ENCODE data around the gene PAPSS1. TPM values are rescaled to one million over a fixed set of nuclear protein-coding genes. Genes with fewer than 3 reads are reported as not detected.

PAPSS1 gene
- total RNA-seq, 2 donors from 2014 or later, result 128 to 164 TPM

DNA sequence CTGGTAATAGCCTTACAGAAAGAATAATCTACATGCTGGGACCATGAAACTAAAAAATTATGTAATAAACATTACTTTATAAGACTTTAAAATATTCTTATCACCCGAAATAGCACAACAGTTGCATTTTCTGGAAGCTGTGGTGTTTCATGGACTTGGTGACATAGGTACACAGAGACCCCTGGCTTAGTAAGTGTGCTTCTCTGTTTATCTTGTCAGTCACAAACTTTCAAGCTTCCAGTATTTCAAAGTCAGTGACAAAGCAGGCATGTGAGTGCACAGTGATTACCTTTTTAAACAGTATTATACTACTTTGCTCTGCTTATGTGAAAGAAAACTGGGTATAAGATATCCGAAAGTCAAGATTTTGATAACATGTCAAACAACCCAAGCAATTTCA lies 84.3 kb downstream of the PAPSS1 start:
- H3K27ac Mint-ChIP-seq, result no peak overlapping the region
- H3K9ac ChIP-seq (ENCODE audit: extremely low read depth, low read length, poor library complexity, severe bottlenecking), result no peak overlapping the region
- H3K4me1 ChIP-seq (ENCODE audit: control insufficient read depth, insufficient read depth, low read length), result no peaks in the 10 kb centered on the region
- no peaks in the 10 kb centered on the region for H3K27me3 ChIP-seq (ENCODE audit: control insufficient read depth, insufficient read depth, low read length, poor library complexity, severe bottlenecking)
- DNase-seq, result no peak
- H3K4me1 Mint-ChIP-seq, result no peaks in the 10 kb centered on the region
- H3K27me3 Mint-ChIP-seq (ENCODE audit: insufficient read depth), result no peaks in the 10 kb centered on the region
- H3K9me3 ChIP-seq (ENCODE audit: control insufficient read depth, low read length), result no peaks in the 10 kb centered on the region
- WGBS, 2 experiments (ENCODE audit: insufficient coverage in 1 of 2, insufficient read length in 1 of 2), result 94 to 100% methylated on average over 1 to 2 of the region's 2 CpGs
- H3K36me3 Mint-ChIP-seq (ENCODE audit: low read depth), result peaks cover 18% of the 10 kb centered on the region
- H3K9me3 Mint-ChIP-seq, result no peaks in the 10 kb centered on the region
- H3K36me3 ChIP-seq (ENCODE audit: control insufficient read depth, insufficient read depth, low read length), result peaks cover 18% of the 10 kb centered on the region
- TF ChIP-seq, protein P1, sequence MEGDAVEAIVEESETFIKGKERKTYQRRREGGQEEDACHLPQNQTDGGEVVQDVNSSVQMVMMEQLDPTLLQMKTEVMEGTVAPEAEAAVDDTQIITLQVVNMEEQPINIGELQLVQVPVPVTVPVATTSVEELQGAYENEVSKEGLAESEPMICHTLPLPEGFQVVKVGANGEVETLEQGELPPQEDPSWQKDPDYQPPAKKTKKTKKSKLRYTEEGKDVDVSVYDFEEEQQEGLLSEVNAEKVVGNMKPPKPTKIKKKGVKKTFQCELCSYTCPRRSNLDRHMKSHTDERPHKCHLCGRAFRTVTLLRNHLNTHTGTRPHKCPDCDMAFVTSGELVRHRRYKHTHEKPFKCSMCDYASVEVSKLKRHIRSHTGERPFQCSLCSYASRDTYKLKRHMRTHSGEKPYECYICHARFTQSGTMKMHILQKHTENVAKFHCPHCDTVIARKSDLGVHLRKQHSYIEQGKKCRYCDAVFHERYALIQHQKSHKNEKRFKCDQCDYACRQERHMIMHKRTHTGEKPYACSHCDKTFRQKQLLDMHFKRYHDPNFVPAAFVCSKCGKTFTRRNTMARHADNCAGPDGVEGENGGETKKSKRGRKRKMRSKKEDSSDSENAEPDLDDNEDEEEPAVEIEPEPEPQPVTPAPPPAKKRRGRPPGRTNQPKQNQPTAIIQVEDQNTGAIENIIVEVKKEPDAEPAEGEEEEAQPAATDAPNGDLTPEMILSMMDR (conservative IDR thresholded peaks at IDR 0.05), result no peak
- H3K4me3 ChIP-seq (ENCODE audit: low read length), result no peak overlapping the region
- no peak overlapping the region for H3K27ac ChIP-seq (ENCODE audit: low read depth, low read length)
- no peak overlapping the region for H3K4me3 Mint-ChIP-seq

DNA sequence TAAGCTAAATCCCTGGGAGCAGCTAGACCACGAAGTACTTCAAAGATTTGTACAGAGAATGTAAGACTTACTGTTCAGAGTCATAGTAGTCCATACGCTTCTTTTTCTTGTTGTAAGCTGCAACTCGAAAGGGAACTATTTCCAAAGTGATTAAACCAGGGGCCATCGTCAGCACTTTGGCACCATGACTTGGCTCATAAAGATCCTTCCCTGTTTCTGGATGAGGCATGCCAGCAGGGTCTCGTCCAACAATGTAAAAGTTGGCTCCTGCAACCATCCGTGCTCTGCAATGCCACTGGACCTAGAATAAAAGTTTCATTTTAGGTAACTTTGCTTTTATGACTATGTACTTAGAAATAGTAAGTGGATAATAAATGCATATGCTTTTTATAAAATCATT lies 88.5 kb downstream of the PAPSS1 start:
- WGBS, 2 experiments (ENCODE audit: insufficient coverage in 1 of 2, insufficient read length in 1 of 2), result 93 to 94% methylated on average over 5 to 6 of the region's 6 CpGs
- H3K36me3 Mint-ChIP-seq (ENCODE audit: low read depth), result peaks cover 35% of the 10 kb centered on the region
- Histone ChIP-seq H3K4me3 (ENCODE audit: low read length) (no peak overlapping the region), H3K36me3 (ENCODE audit: control insufficient read depth, insufficient read depth, low read length) (peaks cover 20% of the 10 kb centered on the region), H3K27ac (ENCODE audit: low read depth, low read length) (no peak overlapping the region), H3K4me1 (ENCODE audit: control insufficient read depth, insufficient read depth, low read length) (no peaks in the 10 kb centered on the region), H3K9me3 (ENCODE audit: control insufficient read depth, low read length) (no peaks in the 10 kb centered on the region), H3K27me3 (ENCODE audit: control insufficient read depth, insufficient read depth, low read length, poor library complexity, severe bottlenecking) (no peaks in the 10 kb centered on the region), H3K9ac (ENCODE audit: extremely low read depth, low read length, poor library complexity, severe bottlenecking) (no peak overlapping the region)
- no peak overlapping the region for H3K27ac Mint-ChIP-seq
- H3K9me3 Mint-ChIP-seq, result no peaks in the 10 kb centered on the region
- no peaks in the 10 kb centered on the region for H3K27me3 Mint-ChIP-seq (ENCODE audit: insufficient read depth)
- no peaks in the 10 kb centered on the region for H3K4me1 Mint-ChIP-seq
- no peak overlapping the region for H3K4me3 Mint-ChIP-seq
- DNase-seq, result no peak
- TF ChIP-seq, protein P1 (conservative IDR thresholded peaks at IDR 0.05), result no peak

DNA sequence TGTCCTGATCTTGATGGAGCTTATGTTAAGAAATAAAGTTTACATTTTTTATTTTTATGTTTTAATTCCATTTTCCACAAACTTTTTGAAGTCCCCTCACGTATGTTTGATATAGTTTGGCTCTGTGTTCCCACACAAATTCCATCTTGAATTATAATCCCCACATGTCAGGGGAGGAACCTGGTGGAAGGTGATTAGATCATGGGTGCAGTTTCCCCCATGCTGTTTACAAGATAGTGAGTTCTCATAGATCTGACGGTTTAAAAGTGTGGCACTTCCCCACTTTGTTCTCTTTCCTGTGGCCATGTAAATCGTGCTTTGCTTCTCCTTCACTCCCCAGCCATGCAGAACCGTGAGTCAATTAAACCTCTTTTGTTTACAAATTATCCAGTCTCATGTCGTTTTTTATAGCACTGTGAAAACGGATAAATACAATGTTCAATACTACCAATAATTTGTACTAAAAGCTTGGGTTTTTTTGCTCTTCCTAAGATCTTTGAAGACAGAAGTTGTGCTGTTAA lies 89.8 kb downstream of the PAPSS1 start:
- 83 to 87% methylated on average over 3 to 6 of the region's 6 CpGs for WGBS, 2 experiments (ENCODE audit: insufficient coverage in 1 of 2, insufficient read length in 1 of 2)

More for the DNA sequence above, 89.8 kb downstream of the PAPSS1 start:
- Histone ChIP-seq H3K27me3 (ENCODE audit: control insufficient read depth, insufficient read depth, low read length, poor library complexity, severe bottlenecking) (no peaks in the 10 kb centered on the region), H3K4me1 (ENCODE audit: control insufficient read depth, insufficient read depth, low read length) (no peaks in the 10 kb centered on the region), H3K9me3 (ENCODE audit: control insufficient read depth, low read length) (no peaks in the 10 kb centered on the region), H3K36me3 (ENCODE audit: control insufficient read depth, insufficient read depth, low read length) (peaks cover 17% of the 10 kb centered on the region), H3K9ac (ENCODE audit: extremely low read depth, low read length, poor library complexity, severe bottlenecking) (no peak overlapping the region), H3K27ac (ENCODE audit: low read depth, low read length) (no peak overlapping the region), H3K4me3 (ENCODE audit: low read length) (no peak overlapping the region)
- Mint-ChIP-seq H3K4me3 (no peak overlapping the region), H3K9me3 (no peaks in the 10 kb centered on the region), H3K27me3 (ENCODE audit: insufficient read depth) (no peaks in the 10 kb centered on the region), H3K36me3 (ENCODE audit: low read depth) (peaks cover 37% of the 10 kb centered on the region), H3K4me1 (no peaks in the 10 kb centered on the region), H3K27ac (no peak overlapping the region)
- no peak for DNase-seq
- TF ChIP-seq, protein P1 (conservative IDR thresholded peaks at IDR 0.05), result no peak

Data from endodermal cell (in vitro differentiated cells).